ENCODE measurements around the gene SRPRB.
A peak's percentile ranks its signal among the peaks of the same experiment; 100 is the strongest.

The SRPRB gene

DNA sequence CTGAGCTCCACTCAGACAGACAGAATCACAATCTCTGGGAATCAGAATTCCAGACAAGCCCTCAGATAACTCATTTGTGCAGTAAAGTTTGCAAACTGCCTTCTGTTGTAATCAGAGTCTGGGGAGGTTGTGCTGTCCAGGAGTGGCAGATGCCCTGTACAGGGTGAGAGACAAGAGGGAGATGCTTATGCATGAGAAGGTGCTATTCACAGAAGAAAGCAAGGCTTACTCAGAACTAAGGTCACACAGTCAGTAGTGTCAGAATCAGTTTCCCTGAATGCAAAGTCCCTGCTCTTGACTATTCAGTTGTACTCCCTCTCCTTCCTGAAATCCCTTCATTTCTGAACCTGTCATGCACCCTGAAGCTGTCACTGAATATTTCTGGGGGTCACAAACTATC is 43.7 kb downstream of the SRPRB start:
- no peak for DNase-seq

DNA sequence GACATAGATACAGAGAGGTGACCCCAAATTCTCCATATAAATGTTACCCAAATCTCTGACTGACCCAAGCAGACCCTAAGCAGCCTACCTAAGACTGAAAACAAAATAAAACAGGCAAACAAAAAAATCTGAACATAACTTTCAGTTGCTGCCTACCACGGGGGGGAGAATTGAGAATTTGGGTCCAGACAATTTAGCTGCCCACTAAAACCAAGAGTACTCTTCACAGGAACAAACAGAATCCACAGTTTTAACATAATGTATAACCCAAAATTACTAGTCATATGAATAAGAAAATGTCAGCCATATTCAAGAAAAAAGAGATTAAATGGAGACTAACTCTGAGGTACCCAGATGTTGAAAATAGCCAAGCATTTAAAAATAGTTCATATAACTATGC is 44.4 kb downstream of the SRPRB start:
- no peak for DNase-seq

DNA sequence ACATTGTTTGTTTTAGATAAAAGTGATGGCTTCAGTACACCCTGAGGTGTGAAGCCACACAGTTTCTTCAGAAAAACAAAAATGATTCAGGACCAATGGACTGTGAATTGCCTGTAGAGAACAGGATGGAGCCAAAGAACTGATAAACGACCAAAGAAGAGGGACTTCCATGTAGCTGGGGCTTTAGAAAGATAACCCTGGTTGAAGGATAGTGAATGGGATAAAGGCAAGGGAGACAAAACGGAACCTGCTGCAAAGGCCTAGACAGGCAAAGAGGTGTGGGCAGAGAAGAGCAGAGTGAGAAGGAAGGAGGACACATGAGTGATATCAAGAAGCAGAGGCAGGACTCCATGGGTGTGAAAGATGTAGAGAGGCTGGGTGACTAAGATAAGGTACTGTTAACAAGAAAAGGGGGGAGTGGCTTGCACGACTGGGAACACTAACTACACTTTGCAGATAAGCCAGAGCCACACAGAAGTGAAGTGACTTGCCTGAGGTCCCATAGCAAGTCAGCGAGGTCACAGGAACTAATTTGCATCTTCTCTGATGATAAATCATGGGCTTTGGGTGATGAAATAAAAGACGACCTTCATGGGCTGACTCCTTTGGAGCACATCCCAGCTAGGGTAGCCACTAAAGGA is 45.8 kb downstream of the SRPRB start:
- no peak for DNase-seq

DNA sequence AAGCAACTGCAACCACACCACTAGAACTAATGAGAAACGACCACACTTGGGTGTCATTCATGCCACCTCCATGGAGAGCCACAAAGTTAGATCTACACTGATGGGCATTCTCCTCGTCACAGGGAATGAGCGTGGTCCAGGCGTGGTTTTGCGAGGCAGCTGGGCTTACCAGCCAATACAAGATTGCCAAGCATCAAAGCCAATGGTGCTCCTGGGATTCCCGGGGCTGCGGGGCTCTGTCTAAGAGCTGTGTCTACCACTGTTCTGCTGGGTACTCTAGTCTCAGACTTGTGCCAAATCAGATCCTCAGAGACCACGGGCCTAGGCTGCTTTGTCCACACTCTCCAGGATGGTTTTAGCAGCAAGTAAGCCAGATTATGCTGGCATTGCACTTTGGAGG is 46.3 kb downstream of the SRPRB start:
- no peak for DNase-seq

DNA sequence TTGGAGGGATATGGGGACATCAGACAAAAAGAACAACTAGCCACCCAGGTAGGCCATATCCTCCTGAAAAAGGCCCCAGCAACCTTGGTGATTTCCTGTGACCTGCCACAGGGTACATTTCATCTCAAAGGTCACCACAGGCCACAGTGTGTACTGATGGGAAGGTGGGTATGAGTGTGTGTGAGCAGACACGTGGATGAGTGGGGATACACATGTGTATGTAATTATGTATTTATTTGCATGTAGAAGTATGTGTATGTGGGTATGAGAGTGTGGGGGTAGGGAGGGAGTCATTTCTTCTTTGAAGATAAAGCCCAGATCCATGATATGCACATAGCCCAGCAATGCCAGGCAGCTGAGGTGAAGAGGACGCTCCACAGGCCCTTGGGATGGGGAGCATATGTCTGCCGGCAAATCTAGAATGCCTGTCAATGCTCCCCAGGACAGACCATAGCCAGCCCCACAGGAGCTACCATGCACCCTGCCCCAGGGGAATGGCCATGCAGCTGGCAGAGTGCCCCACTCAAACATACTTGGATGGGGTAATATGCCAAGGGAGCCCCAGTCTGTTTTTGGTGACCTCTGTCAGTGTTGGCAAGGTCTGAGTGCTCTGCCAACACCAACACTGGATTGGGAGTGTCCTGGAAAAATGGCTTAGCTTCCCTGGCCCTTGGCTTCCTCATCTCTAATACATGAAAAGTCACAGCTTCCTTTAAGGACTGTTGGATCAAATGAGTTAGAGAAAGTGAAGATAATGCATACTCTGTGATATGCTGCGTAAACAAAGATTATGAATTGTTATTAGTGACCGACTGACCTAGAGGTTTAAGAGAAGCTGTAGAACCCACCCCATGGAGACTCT is 47.7 kb downstream of the SRPRB start:
- no peak for DNase-seq

DNA sequence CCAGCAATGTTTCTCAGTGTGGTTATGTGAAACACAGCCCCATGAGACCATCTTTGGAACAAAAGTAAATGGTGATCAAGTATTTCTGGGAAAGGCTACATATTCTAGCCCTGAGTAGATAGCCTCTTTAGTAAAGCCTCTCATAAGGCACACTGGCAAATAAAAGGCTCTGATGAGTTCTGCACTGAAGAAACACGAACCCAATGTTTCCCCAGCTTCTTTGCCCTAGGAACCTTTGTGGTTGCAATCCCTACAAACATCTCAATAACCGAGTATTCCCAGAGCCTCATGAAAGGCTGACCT is 48.3 kb downstream of the SRPRB start:
- no peak for DNase-seq

DNA sequence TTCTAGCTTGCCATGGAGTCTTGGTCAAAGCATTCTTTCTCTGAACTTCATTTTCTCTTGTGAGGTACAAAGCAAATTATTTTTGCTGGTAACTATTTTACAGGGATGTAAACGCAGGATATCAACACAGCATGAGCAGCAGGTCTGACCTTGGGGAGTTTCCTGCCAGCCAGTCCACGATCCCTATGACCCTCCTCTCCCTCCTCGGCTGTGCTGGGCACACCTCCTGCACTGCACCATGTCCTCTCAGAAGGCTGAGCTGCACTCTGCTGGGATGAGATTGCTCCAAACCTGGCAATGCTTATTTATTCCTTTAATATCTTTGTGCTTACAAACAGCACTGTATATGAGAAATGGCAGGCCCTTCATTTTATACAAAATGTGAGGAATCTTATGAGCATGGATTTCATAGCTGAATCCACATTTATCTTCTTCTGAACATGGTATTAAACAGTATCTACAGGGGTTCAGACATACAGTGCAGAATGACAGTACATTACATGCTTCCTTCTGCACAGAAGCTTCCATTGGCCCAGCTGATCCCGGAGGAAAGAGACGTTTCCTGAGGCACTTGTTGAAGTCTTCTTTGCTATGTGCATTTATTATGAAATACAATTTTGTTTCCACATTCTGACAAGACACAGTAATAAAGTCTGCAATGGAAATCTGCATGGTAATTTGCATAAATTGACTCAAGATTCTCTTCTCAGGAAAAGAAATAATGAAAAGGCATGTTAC is 48.8 kb downstream of the SRPRB start:
- no peak for DNase-seq

DNA sequence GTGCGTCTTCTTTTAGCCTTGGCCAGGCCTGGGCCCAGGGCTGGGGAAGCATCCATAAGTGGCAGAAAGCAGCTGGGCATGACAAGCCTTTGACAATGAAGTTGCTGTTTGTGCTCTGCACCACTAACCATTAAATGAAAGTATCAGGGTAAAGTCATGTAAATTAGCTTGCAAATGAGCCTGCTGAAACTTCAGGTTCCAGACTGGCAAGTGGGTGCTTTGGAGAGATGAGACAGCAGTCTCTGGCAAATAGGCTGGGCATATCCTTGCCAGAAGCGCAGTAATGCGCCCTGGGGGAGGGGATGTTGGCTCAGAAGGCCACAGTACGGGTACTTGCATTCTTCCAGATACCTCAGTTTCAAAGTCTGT is 49.4 kb downstream of the SRPRB start:
- DNase-seq = peak; percentile 2

DNA sequence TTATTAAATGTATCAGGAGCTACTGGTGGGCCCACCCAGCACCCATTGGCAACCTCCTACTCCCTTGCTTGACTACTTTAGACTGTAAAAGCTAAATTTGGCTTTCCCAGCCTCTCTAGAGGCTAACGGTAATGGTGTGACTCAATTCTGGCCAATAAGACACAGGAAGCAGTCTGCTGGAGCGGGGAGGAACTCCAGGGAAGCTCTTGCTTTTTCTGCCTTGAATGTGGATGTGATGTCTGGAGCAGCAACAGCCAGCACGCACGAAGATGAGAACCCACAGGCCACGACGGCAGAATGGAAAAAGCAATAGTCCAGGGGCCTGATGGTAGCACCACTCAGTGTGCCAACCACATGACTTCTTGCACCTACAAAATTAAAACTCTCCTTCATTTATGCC is 50.2 kb downstream of the SRPRB start:
- no peak for DNase-seq

DNA sequence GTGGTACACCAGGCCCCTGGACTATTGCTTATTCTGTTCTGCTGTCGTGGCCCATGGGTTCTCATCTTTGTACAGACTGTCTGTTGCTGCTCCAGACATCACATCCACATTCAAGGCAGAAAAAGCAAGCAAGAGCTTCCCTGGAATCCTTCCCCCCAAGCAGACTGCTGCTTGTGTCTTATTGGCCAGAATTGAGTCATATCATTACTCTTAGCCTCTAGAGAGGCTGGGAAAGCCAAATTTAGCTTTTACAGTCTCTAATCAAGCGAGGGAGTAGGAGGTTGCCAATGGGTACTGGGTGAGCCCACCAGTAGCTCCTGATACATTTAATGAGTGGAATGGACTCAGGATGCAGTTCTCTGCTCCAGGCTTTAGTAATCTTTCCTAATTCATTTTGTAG is 50.7 kb downstream of the SRPRB start:
- no peak for DNase-seq

DNA sequence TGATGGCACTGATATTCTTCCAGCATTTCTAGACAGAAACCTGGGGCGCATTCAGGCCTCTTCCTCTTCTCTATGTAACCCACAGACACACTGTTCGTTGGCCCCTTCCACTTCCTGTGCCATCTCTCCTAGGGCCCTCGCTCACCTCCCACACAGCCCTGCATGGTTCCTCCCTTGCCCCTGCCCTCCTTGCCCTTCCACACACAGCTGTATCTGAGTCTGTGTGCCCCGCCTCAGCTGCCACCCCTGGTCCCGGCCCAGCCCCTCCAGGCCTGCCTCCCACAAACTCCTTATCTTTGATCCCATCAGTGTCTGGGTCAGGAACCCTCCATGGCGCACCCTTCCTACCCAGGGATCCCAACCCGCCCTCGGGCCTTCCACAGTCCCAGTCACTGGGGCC is 52.2 kb downstream of the SRPRB start:
- DNase-seq = no peak

DNA sequence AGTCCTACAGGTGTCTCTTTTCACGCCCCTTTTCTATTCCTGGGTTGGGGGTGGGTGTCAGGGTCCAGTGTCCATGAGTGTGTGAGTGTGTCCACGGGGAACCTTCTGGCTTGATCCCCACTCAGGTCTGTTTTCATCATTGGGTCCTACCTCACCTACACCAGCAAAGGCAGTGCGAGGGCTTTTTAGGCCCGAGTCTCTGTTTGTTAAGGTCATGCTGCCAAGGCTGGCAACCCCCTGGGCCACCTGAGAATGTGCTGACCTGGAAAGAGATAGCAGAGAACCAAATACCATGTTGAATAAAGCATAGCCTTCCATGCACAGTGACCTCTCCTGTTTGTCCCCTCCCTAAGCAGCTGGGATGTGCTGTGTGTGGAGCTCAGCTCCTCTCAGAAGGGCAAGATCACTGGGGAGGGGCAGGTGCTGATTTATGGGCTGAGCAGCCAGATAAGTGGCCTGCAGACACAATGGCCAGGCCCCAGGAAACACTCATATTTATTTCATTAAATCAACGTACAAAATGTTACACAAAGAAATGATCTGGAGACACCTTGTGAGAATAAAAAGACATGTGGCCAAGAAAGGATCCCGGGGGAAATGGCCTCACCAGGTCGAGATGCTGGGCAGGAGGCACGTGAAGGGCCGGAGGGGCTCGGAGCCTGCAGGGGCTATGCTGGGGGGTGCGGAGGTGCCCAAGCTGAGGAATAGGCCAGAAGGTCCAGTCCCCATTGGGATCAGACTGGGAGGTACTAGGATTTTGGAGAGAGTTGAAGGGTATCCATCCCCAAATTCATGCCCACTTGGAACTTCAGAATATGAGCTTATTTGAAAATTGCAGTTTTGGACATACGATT is 54.0 kb downstream of the SRPRB start:
- DNase-seq = peak; percentile 8

DNA sequence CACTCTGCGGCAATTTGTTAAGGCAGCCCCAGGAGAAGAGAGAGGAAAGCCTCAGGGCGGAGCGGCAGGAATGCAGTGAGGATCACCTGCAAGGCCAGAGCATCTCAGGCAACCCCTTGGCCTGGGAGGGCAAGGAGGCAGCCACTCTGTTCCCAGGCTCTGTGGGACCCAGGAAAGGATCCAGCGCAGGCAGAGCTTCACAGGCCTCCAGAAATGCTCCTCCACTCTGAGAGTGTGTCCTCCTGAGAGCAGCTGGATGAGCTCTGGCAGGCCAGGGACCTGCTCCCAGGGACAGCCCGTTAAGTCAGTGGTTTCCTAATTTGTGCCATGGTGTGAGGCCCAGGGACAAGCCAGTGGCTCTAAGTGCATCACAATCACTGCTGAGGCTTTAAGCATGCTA is 54.9 kb downstream of the SRPRB start:
- no peak for DNase-seq

DNA sequence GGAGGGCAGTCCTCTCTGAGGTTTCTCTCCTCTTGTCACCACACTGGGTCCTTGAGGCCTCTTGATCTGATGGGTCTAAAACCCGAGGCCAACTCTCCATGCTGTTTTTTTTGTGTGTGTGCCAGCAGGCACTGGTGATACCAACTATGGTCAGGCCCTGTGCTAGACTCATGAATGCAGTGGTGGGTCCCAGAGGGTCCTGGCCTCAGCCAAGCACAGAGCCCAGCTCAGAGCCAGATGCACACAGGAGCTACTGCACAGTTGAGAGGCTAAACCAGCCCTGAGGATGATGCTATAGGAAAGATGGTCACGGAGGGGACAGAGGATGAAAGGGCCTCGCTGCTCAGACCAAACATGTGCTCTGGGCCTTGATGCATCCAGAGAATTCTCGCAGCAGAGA is 56.5 kb downstream of the SRPRB start:
- peak; percentile 64 for DNase-seq

DNA sequence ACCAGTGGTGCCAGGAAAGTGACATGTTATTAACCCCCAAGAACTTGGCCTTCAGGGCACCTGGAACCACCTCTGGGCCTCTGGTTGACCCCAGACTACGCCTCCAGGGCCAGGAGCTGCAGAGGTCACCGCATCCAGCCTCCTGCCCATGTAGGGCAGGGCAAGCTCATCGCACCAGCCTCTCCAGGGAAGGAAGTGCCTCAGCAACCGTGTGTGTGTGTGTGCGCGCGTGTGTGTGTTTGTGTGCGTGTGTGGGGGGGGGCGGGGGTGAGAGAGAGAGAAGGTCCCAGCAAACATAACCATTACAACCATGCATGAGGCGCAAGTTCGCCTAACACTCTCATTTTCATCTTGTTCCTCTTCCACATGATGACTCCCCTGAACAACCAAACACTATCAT is 58.3 kb downstream of the SRPRB start:
- DNase-seq = no peak

DNA sequence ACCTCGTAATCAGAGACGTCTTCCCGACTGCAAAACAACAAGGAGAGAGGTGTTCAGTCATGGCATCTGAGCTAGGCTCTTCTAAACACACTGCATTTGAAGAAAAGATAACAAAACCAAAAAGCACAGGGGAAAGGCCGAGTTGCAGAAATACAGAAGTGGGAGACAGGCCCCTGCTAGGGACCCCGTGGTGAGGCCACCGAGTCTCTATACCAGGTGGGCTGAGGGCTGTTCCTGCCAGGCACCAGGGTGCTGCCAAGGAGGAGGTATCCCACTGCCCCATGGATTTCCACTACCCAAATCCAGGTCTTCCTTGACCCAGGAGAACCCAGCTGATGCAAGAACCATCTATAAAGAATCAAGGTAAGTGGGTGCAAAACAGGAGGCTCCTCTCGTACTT is 59.0 kb downstream of the SRPRB start:
- DNase-seq = no peak

DNA sequence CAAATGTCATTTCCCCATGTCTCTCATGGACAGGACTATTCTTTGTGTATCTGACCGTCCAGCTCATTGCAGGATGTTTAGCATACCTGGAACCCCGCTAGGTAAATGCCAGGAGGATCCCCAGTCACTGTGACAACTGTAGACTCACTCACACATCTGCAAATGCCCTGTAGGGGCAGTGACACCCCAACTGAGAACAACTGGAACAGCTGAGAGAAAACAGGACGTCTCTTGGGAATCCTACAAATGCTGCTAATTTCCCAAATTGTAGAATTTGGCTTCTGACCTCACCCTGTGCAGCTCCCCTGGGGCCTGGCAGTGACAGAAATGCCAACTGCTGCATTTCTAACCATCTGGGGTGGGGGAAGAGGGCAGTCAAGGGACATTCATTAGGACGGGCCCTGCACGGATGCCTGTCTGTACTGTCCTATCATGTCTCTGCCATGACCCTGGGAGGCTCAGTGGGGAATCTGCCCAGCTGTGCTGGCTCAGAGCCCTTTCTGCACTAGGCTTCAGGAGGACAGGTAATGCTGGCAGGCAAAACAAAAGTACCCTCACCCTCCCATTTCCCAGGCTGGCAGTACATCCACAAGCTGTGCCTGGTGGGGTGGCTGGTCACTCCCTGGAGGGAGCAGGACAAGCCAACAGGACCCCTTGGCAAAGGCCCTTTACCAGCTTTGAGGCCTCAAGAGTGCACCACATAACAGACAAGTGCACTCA is 59.7 kb downstream of the SRPRB start:
- DNase-seq = no peak

DNA sequence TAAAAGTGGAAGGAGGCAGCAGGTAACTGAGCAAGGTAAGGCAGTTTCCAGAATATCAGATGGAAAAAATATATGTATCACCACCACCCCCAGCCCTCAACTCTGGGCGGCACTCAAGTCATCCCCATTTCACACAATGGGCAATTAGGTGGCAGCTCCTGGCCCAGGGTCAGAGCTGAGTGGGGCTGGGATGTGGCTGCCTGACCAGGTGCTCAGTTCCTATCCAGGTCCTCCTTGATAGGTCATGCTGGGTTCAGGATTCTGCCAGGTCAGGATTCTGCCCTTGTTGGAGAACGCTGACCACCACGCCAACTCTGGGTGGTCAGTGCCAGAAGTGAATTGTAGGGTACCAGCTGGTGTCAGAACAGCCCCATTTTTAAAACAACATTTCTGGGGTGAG is 60.5 kb downstream of the SRPRB start:
- DNase-seq = no peak

DNA sequence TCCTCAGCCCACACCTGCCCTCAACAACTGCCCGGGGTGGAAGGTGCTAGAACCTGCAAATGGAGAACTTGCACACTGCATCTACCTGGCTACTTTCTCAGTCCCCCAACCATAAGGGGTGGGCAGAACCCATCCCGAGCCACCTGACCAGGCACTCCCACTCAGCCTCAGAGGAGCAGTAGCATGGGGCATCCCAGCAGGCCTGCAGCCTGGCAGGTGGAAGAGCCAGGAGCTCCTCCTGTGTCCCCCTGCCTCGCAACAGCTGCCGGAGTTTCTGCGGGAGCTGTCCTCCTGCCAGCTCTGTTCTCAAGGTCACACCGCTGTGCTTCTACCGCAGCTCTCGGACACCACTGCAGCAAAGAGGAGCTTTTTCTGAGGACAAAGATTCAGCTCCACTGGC is 62.6 kb downstream of the SRPRB start:
- DNase-seq = no peak

DNA sequence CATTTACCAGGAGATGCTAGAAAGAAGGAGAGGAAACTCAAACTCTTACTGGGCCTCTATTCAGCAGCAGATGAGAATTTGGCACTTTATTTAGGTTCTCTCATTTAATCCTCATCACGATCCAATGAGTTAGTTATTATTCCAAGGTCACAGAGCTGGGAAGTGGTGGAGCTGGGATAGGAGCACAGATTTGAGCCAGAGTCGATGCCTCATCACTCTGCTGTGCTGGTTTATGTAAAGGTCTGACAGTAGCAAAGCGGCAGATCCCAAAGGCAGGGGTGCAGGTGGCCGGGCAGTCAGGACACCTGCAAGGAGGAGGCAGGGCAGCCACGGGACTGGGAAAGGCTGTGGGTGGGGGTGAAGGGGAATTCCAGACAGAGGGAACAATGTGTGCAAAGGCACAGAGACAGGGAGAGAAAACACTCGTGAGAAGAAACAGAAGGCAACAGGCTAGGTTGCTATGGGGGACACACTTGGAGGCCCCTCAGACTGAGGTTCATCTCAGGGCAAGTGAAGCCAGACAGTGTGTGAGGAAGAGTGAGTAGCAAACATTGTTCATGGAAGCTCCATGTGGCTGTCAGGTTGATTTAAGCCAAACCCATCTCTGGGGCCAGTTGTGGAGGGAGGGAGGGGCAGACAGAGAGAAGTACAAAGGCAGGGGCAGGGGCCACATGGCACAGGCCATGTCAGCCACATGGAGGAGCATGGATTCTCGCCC is 63.3 kb downstream of the SRPRB start:
- no peak for DNase-seq

DNA sequence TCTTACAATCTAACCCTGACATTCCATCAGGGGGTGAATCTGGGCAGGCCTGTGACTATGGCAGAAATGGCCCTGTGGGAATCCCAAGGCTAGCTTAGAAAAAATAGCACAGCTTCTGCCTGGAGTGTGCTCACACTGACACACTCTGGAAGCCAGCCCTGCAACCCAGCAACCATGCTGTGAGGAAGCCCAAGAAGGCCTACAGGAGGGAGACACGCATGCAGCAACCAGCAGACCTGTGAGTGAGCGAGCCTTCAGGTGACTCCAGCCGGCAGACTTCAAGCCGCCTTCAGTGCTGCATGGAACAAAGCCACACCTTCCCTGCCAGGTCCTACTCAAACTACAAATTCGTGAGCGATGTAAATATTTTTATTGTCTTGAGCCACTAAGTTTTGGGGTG is 64.0 kb downstream of the SRPRB start:
- DNase-seq = no peak

DNA sequence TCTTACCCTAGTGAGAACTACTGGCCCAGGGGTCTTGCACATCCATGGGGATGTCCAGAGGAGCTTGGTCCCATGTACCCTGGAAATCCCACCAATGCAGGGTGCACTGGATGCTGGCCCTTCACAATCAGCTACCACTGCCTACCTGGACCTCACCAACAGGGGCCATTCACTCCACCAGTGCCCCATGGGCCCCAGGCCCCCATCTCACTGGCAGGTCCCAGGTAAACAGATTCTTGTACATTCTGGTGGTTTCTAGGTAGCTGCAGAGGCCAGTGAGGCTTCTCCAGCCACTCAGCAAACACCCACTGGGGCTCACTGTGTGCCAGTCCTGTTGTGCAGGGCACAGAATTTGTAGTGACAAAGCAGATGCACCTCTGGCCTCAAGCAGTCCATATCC is 65.2 kb downstream of the SRPRB start:
- DNase-seq = no peak
